Measurements from ENCODE around the gene PBX3. TPM values are rescaled to one million over a fixed set of nuclear protein-coding genes. Genes with fewer than 3 reads are reported as not detected.

The PBX3 gene
- total RNA-seq, 1 experiment from 2014 or later: 39.0 TPM

- Histone ChIP-seq H3K9me3 (ENCODE audit: control insufficient read depth, insufficient read depth, low read depth, low read length) (no peaks in the 10 kb centered on the region), H3K27ac (ENCODE audit: low read length) (no peak overlapping the region), H3K4me1 (ENCODE audit: control insufficient read depth, insufficient read depth, low read length) (no peaks in the 10 kb centered on the region; the same call in 1 of the 2 replicates), H3K4me3 (ENCODE audit: low read depth in 2 of 2, low read length in 2 of 2) (no peak overlapping the region), H3K36me3 (ENCODE audit: control insufficient read depth, insufficient read depth, low read length) (peaks cover 2% of the 10 kb centered on the region; the same call in 1 of the 2 replicates), H3K27me3 (ENCODE audit: control insufficient read depth, insufficient read depth, low read length) (no peaks in the 10 kb centered on the region)
- ChIA-PET CTCF (no interaction called here), POLR2A (no interaction called here)
- ATAC-seq: no peak
- in situ Hi-C loops (cut with HindIII; ENCODE audit: low pct_unique_long_range_greater_than_20kb, low sequenced_read_pairs) (no loop called here), intact Hi-C loops (cut with micrococcal nuclease; ENCODE audit: unreplicated experiment) (no loop called here)
- no TSS peak for BruUV-seq (replicated peaks)
- no peak for DNase-seq (ENCODE audit: low read depth, low spot score)
- TF ChIP-seq, protein P1, sequence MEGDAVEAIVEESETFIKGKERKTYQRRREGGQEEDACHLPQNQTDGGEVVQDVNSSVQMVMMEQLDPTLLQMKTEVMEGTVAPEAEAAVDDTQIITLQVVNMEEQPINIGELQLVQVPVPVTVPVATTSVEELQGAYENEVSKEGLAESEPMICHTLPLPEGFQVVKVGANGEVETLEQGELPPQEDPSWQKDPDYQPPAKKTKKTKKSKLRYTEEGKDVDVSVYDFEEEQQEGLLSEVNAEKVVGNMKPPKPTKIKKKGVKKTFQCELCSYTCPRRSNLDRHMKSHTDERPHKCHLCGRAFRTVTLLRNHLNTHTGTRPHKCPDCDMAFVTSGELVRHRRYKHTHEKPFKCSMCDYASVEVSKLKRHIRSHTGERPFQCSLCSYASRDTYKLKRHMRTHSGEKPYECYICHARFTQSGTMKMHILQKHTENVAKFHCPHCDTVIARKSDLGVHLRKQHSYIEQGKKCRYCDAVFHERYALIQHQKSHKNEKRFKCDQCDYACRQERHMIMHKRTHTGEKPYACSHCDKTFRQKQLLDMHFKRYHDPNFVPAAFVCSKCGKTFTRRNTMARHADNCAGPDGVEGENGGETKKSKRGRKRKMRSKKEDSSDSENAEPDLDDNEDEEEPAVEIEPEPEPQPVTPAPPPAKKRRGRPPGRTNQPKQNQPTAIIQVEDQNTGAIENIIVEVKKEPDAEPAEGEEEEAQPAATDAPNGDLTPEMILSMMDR (IDR thresholded peaks at IDR 0.05): no peak
- TF ChIP-seq, protein P2, sequence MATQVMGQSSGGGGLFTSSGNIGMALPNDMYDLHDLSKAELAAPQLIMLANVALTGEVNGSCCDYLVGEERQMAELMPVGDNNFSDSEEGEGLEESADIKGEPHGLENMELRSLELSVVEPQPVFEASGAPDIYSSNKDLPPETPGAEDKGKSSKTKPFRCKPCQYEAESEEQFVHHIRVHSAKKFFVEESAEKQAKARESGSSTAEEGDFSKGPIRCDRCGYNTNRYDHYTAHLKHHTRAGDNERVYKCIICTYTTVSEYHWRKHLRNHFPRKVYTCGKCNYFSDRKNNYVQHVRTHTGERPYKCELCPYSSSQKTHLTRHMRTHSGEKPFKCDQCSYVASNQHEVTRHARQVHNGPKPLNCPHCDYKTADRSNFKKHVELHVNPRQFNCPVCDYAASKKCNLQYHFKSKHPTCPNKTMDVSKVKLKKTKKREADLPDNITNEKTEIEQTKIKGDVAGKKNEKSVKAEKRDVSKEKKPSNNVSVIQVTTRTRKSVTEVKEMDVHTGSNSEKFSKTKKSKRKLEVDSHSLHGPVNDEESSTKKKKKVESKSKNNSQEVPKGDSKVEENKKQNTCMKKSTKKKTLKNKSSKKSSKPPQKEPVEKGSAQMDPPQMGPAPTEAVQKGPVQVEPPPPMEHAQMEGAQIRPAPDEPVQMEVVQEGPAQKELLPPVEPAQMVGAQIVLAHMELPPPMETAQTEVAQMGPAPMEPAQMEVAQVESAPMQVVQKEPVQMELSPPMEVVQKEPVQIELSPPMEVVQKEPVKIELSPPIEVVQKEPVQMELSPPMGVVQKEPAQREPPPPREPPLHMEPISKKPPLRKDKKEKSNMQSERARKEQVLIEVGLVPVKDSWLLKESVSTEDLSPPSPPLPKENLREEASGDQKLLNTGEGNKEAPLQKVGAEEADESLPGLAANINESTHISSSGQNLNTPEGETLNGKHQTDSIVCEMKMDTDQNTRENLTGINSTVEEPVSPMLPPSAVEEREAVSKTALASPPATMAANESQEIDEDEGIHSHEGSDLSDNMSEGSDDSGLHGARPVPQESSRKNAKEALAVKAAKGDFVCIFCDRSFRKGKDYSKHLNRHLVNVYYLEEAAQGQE (IDR thresholded peaks at IDR 0.05; ENCODE audit: insufficient read depth in 1 of 2, low read depth in 2 of 2, low read length in 1 of 2): no peak
- TF ChIP-seq POLR2AphosphoS5 (IDR thresholded peaks at IDR 0.05; ENCODE audit: low read depth, low read length) (no peak), TCF7L2 (IDR thresholded peaks at IDR 0.05; ENCODE audit: low read depth, low read length) (no peak), SIN3A (IDR thresholded peaks at IDR 0.05; ENCODE audit: borderline replicate concordance, insufficient read depth, low read depth, low read length) (no peak)
Measured at GRCh38 chr9:125931211-125931610, 184.0 kb downstream of the PBX3 start.

DNA sequence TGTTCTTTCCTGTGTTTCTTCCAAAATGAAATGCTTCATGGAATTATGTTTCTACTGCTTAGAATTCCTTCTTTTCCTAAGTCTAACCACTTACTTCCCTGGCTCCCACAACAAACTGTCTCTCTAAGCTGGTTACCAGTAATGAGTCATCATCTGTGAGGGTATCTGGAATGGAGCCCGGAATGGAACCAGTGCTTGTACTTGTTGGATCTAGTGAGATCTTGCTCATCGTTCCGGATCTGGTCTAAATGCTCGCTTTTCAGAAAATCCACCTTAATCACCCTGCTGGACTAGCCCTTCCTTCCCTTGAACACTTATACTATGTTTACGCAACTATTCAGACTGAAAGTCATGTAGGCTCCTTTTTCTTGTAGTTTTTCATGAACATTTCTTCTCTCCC, 184.8 kb downstream of the PBX3 start:
- DNase-seq (ENCODE audit: low read depth, low spot score) (peak; percentile 25), ATAC-seq (0 out of 2 replicates have a peak, but pooled peaks have one; percentile 56)
- TF ChIP-seq, protein P1 (IDR thresholded peaks at IDR 0.05): no peak
- no peak for TF ChIP-seq TCF7L2 (IDR thresholded peaks at IDR 0.05; ENCODE audit: low read depth, low read length)
- TF ChIP-seq POLR2AphosphoS5 (IDR thresholded peaks at IDR 0.05; ENCODE audit: low read depth, low read length): no peak
- no peak for TF ChIP-seq SIN3A (IDR thresholded peaks at IDR 0.05; ENCODE audit: borderline replicate concordance, insufficient read depth, low read depth, low read length)
- TF ChIP-seq, protein P2 (IDR thresholded peaks at IDR 0.05; ENCODE audit: insufficient read depth in 1 of 2, low read depth in 2 of 2, low read length in 1 of 2): no peak
- BruUV-seq (replicated peaks): no TSS peak
- POLR2A ChIA-PET: no interaction called here
- in situ Hi-C loops (cut with HindIII; ENCODE audit: low pct_unique_long_range_greater_than_20kb, low sequenced_read_pairs) (no loop called here), intact Hi-C loops (cut with micrococcal nuclease; ENCODE audit: unreplicated experiment) (no loop called here)
- H3K9me3 ChIP-seq (ENCODE audit: control insufficient read depth, insufficient read depth, low read depth, low read length): no peaks in the 10 kb centered on the region
- no peaks in the 10 kb centered on the region; the same call in 1 of the 2 replicates for H3K4me1 ChIP-seq (ENCODE audit: control insufficient read depth, insufficient read depth, low read length)
- no peak overlapping the region for H3K27ac ChIP-seq (ENCODE audit: low read length)
- CTCF ChIA-PET: no interaction called here
- H3K4me3 ChIP-seq (ENCODE audit: low read depth in 2 of 2, low read length in 2 of 2): no peak overlapping the region
- H3K27me3 ChIP-seq (ENCODE audit: control insufficient read depth, insufficient read depth, low read length): no peaks in the 10 kb centered on the region
- peaks cover 2% of the 10 kb centered on the region; the same call in 1 of the 2 replicates for H3K36me3 ChIP-seq (ENCODE audit: control insufficient read depth, insufficient read depth, low read length)
